OCI-LY1 (cell line): ENCODE results near the gene CMTM8.

Source experiments
- EZH2 ChIP-seq: fragments of 200-600 bp; sonication (generic), shearing (Covaris generic); IDR thresholded peaks from 2 replicates; pipeline ENCODE4 v1.8.0; 2017; ENCODE audit warnings: borderline replicate concordance, mixed run types, mild to moderate bottlenecking, antibody characterized with exemption, low read length, moderate library complexity, mixed read lengths
- TF ChIP-seq, protein P1 (sequence below): fragments of 200-600 bp; sonication (generic), shearing (Covaris generic); IDR thresholded peaks from 2 replicates; pipeline ENCODE4 v1.5.1; 2017; ENCODE audit warnings: mild to moderate bottlenecking, antibody characterized with exemption, low read length, moderate library complexity, mixed read lengths

DNA sequence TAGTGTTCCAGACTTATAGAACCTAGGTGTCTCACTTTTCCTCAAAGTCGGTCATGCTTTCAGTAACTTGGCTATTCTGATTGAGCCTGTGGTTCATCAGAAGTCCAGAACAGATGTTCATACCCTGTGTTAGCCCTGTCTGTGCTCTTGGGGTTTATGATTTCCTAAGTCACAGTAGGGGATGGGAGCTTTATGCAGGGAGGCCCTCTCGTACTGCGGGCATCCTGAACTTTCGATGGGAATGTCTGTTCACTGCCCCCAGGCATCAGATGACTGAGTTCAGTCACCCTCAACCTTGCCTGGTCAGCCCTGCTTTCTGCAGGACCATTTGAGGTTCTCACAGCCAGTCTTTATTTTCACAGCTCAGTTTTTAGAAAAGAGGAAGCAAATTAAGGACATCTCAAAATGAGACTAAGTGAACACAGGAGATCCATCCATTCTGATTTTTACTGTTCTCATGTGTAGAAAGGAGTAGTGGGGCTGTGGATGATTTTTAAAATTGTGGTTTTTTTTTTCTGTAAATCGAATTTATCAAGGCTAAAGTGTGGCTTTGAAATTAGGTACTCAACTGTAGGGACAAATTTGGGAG, 71.3 kb downstream of the CMTM8 start:
- TF ChIP-seq, protein P1, sequence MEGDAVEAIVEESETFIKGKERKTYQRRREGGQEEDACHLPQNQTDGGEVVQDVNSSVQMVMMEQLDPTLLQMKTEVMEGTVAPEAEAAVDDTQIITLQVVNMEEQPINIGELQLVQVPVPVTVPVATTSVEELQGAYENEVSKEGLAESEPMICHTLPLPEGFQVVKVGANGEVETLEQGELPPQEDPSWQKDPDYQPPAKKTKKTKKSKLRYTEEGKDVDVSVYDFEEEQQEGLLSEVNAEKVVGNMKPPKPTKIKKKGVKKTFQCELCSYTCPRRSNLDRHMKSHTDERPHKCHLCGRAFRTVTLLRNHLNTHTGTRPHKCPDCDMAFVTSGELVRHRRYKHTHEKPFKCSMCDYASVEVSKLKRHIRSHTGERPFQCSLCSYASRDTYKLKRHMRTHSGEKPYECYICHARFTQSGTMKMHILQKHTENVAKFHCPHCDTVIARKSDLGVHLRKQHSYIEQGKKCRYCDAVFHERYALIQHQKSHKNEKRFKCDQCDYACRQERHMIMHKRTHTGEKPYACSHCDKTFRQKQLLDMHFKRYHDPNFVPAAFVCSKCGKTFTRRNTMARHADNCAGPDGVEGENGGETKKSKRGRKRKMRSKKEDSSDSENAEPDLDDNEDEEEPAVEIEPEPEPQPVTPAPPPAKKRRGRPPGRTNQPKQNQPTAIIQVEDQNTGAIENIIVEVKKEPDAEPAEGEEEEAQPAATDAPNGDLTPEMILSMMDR: no peak
- TF ChIP-seq EZH2: no peak
